GM18858 (cell line): ENCODE results near the gene RNASE11.
A peak's percentile ranks its signal among the peaks of the same experiment; 100 is the strongest.
"Not testable (repeated sequence)": the region's sequence is repeated elsewhere in the genome, so short reads cannot be mapped to it uniquely, and the experiment has no call there.

Experiments
- ATAC-seq: cut with Tn5 transposase; IDR thresholded peaks from one replicate; pipeline ENCODE4 v1.9.1; 2021; ENCODE audit not compliant: unreplicated experiment

Gene RNASE11

GRCh38 chr14:20587489-20588154 lies at the start of gene RNASE11:
Gene RNASE11, minus strand, starts transcription at chr14:20588001.
- ATAC-seq, result no peak

GRCh38 chr14:20632831-20633691 lies 45.3 kb upstream of the RNASE11 start:
- peak; percentile 71 for ATAC-seq

GRCh38 chr14:20632448-20632830 lies 44.6 kb upstream of the RNASE11 start:
- ATAC-seq, result no peak

GRCh38 chr14:20631880-20632389 lies 44.1 kb upstream of the RNASE11 start:
- no peak for ATAC-seq

GRCh38 chr14:20631023-20631879 lies 43.5 kb upstream of the RNASE11 start:
- no peak for ATAC-seq

GRCh38 chr14:20630340-20631022 lies 42.7 kb upstream of the RNASE11 start:
- ATAC-seq, result no peak

- no peak for ATAC-seq
Measured at GRCh38 chr14:20628063-20628854, 40.5 kb upstream of the RNASE11 start.

- ATAC-seq, result no peak
Measured at GRCh38 chr14:20627346-20628027, 39.7 kb upstream of the RNASE11 start.

- ATAC-seq, result no peak
Measured at GRCh38 chr14:20626274-20626673, 38.5 kb upstream of the RNASE11 start.

GRCh38 chr14:20624495-20625070 lies 36.8 kb upstream of the RNASE11 start:
- no peak for ATAC-seq

GRCh38 chr14:20623798-20624197 lies 36.0 kb upstream of the RNASE11 start:
- no peak for ATAC-seq

GRCh38 chr14:20622816-20623291 lies 35.1 kb upstream of the RNASE11 start:
- no peak for ATAC-seq

GRCh38 chr14:20620798-20621478 lies 33.1 kb upstream of the RNASE11 start:
- ATAC-seq, result no peak

- not testable (repeated sequence) for ATAC-seq
Measured at GRCh38 chr14:20619688-20620087, 31.9 kb upstream of the RNASE11 start.

- ATAC-seq, result no peak
Measured at GRCh38 chr14:20618271-20618749, 30.5 kb upstream of the RNASE11 start.

- ATAC-seq, result no peak
Measured at GRCh38 chr14:20617138-20618003, 29.6 kb upstream of the RNASE11 start.

GRCh38 chr14:20615996-20616395 lies 28.2 kb upstream of the RNASE11 start:
- ATAC-seq, result no peak
